Endothelial cell of umbilical vein (primary cell): Measurements from ENCODE around the gene CMTM8. TPM values are rescaled to one million over a fixed set of nuclear protein-coding genes. Genes with fewer than 3 reads are reported as not detected.

Experiments used
- BruUV-seq: library from RNA; stranded (reverse); fragments of 400-500 nt; replicated peaks from 2 replicates; lab custom pipeline; 2021; lab: Mats Ljungman, UMichigan
- CTCF ChIA-PET: fragments of 300-600, 350-600 bp; sonication (Branson Sonifier 250); formaldehyde crosslinking; loops from one replicate; lab custom pipeline; 2021; ENCODE audit warnings: antibody characterized with exemption, inconsistent platforms; lab: Charles Lee
- POLR2A ChIA-PET: fragments of 300-600, 350-600 bp; sonication (Branson Sonifier 250); formaldehyde crosslinking; loops from one replicate; lab custom pipeline; 2021; ENCODE audit warnings: antibody characterized with exemption, inconsistent platforms; lab: Charles Lee
- DNase-seq: peaks from one replicate; pipeline ENCODE4 v3.0.0-alpha.2; 2011; ENCODE audit warnings: low read depth, low spot score
- FAIRE-seq: peaks from 2 replicates; lab custom pipeline; 2011; peaks lifted over from hg19 to GRCh38; lab: Jason Lieb, UNC
- H2AFZ ChIP-seq: 2 replicates; pipeline ENCODE4 v1.6.0; 2012; ENCODE audit warnings: low read depth, low read length, control low read depth, inconsistent platforms
- H3K27ac ChIP-seq: 2 replicates; pipeline ENCODE4 v1.5.1; 2011; ENCODE audit warnings: low read depth, mild to moderate bottlenecking, control low read depth, low read length, moderate library complexity; ENCODE audit not compliant: insufficient read depth
- H3K27me3 ChIP-seq, 2 experiments: 2 replicates each; pipeline versions ENCODE4 v1.6.0 to v1.6.1; 2011; ENCODE audit warnings: low read length in 2 of 2, mixed read lengths in 1 of 2; ENCODE audit not compliant: control insufficient read depth in 2 of 2, insufficient read depth in 2 of 2
- H3K36me3 ChIP-seq, 2 experiments: 2 replicates in 1 of 2; 3 replicates in 1 of 2; pipeline ENCODE4 v1.5.1; 2011; ENCODE audit warnings: low read length in 2 of 2, mild to moderate bottlenecking in 1 of 2, moderate library complexity in 1 of 2; ENCODE audit not compliant: control insufficient read depth in 2 of 2, insufficient read depth in 2 of 2; ENCODE audit errors: extremely low read depth in 1 of 2
- H3K4me1 ChIP-seq: 3 replicates; pipeline ENCODE4 v1.5.1; 2011; ENCODE audit warnings: mild to moderate bottlenecking, low read length; ENCODE audit not compliant: control insufficient read depth, insufficient read depth; ENCODE audit errors: extremely low read depth
- H3K4me2 ChIP-seq: 2 replicates; pipeline ENCODE4 v1.6.1; 2011; ENCODE audit warnings: low read length, control low read depth, mixed read lengths; ENCODE audit not compliant: insufficient read depth
- H3K4me3 ChIP-seq, 3 experiments: fragments of 200-600 bp in 1 of 3; sonication (generic), shearing (Covaris generic) in 1 of 3; replicated peaks in 1 of 3; 2 replicates each; pipeline ENCODE4 v1.5.1; 2011 to 2016; ENCODE audit warnings: control low read depth in 3 of 3, low read length in 3 of 3, mild to moderate bottlenecking in 2 of 3, inconsistent platforms in 1 of 3, low read depth in 1 of 3, moderate library complexity in 1 of 3; ENCODE audit not compliant: insufficient read depth in 1 of 3
- H3K79me2 ChIP-seq: 2 replicates; pipeline ENCODE4 v1.6.0; 2012; ENCODE audit warnings: low read length, inconsistent platforms; ENCODE audit not compliant: control insufficient read depth, insufficient read depth
- H3K9ac ChIP-seq: replicated peaks from 2 replicates; pipeline ENCODE3; 2011; ENCODE audit warnings: low read length, control low read depth; ENCODE audit not compliant: insufficient read depth; ENCODE audit errors: extremely low read depth
- H3K9me1 ChIP-seq: replicated peaks from 3 replicates; pipeline ENCODE4 v1.6.0; 2011; ENCODE audit warnings: mild to moderate bottlenecking, low read length; ENCODE audit not compliant: control insufficient read depth, insufficient read depth; ENCODE audit errors: extremely low read depth
- H3K9me3 ChIP-seq: replicated peaks from 2 replicates; pipeline ENCODE4 v1.5.1; 2012; ENCODE audit warnings: low read length, inconsistent platforms; ENCODE audit not compliant: control insufficient read depth, insufficient read depth
- H4K20me1 ChIP-seq: replicated peaks from 2 replicates; pipeline ENCODE3; 2011; ENCODE audit warnings: mild to moderate bottlenecking, low read length; ENCODE audit not compliant: control insufficient read depth, insufficient read depth; ENCODE audit errors: extremely low read depth
- EZH2 ChIP-seq: IDR thresholded peaks from 2 replicates; pipeline ENCODE4 v1.6.1; 2012; ENCODE audit warnings: borderline replicate concordance, low read depth, mild to moderate bottlenecking, moderate library complexity, low read length, inconsistent platforms; ENCODE audit not compliant: severe bottlenecking
- FOS ChIP-seq: IDR thresholded peaks from 2 replicates; pipeline ENCODE4 v1.6.1; 2011; ENCODE audit warnings: mild to moderate bottlenecking, low read length, moderate library complexity, borderline replicate concordance; ENCODE audit not compliant: insufficient read depth
- GATA2 ChIP-seq: IDR thresholded peaks from 2 replicates; pipeline ENCODE4 v1.7.0; 2011; ENCODE audit warnings: low read depth, mild to moderate bottlenecking, moderate library complexity, mixed read lengths, low read length; ENCODE audit not compliant: insufficient read length, insufficient read depth
- JUN ChIP-seq: IDR thresholded peaks from 2 replicates; pipeline ENCODE4 v1.6.1; 2011; ENCODE audit warnings: borderline replicate concordance, low read depth; ENCODE audit not compliant: insufficient read length, insufficient read depth
- MYC ChIP-seq: IDR thresholded peaks from one replicate; pipeline ENCODE4 v1.6.1; 2011; ENCODE audit warnings: mild to moderate bottlenecking, low read depth, low read length
- POLR2A ChIP-seq: IDR thresholded peaks from 2 replicates; pipeline ENCODE4 v1.6.1; 2012; ENCODE audit warnings: low read depth, mild to moderate bottlenecking, control low read depth, low read length
- POLR2AphosphoS5 ChIP-seq: IDR thresholded peaks from 2 replicates; pipeline ENCODE4 v1.6.1; 2012; ENCODE audit warnings: low read depth, mild to moderate bottlenecking, control low read depth, low read length, moderate library complexity; ENCODE audit not compliant: insufficient read depth
- dilution Hi-C: fragments of 300-500 bp; cut with MboI; formaldehyde crosslinking; loops from one replicate; pipeline ENCODE4 v1.15.0; 2019; ENCODE audit warnings: low sequenced_read_pairs; ENCODE audit not compliant: extremely low pct_ligation_motif_present
- intact Hi-C: fragments of 100-400 bp; cut with micrococcal nuclease; formaldehyde crosslinking; loops from one replicate; pipeline ENCODE4 v1.10.0; 2022
- polyA plus RNA-seq, 4 experiments: library from polyadenylated mRNA; depleted of rRNA in 3 of 4; stranded (reverse) in 3 of 4; unstranded in 1 of 4; fragments of >200 nt; gene quantifications; 2 replicates each; pipeline versions ENCODE4 v1.2.1 to v1.2.3, GENCODE V29; 2011 to 2012; ENCODE audit warnings: missing spikeins in 1 of 4
- total RNA-seq: library from RNA; stranded (reverse); gene quantifications from 2 replicates; pipeline ENCODE4 v1.2.3, GENCODE V29; 2021
- TF ChIP-seq, protein P1 (sequence below), 2 donors: IDR thresholded peaks; 1 replicate in 1 of 2; 2 replicates in 1 of 2; pipeline ENCODE4 v1.5.1; 2011; ENCODE audit warnings: low read length in 2 of 2, mild to moderate bottlenecking in 2 of 2, moderate library complexity in 2 of 2, control low read depth in 1 of 2, inconsistent platforms in 1 of 2, low read depth in 1 of 2; ENCODE audit not compliant: insufficient read depth in 1 of 2; ENCODE audit errors: extremely low read depth in 1 of 2
- TF ChIP-seq, protein P2 (sequence below): IDR thresholded peaks from 2 replicates; pipeline ENCODE4 v1.6.1; 2011; ENCODE audit not compliant: insufficient read depth, insufficient read length

The CMTM8 gene
- total and polyA plus RNA-seq, 2 donors (not counting 3 experiments of a cell fraction or from before 2014, with no cell fraction given) = 7.3 to 11.9 TPM

DNA sequence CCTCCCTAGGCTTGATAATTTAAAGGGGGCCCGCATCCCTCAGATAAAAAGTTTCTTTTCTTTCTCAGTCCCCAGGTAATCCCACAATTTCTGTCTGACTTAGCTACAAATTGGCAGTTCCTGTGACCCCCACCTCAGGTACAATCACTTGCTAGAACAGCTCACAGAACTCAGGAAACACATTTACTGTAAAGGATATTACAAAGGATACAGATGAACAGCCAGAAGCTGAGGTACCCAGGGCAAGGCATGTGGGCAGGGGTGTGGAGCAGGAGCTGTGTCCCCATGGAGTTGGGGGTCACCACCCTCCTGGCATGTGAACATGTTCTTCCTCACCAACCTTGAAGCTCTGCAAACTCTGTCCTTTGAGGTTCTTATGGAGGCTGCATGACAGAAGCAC lies 73.8 kb downstream of the CMTM8 start:
- FAIRE-seq (no peak), DNase-seq (no peak)
- no peaks in the 10 kb centered on the region for H4K20me1 ChIP-seq
- ChIA-PET POLR2A (no interaction called here), CTCF (interaction anchor here (0.9 to 1.9 kb wide), 5 partner anchors 11 to 27 kb away, joined by 3 to 9 read pairs (median 3); no protein-coding TSS in a partner anchor)
- no TSS peak for BruUV-seq
- H3K27me3 ChIP-seq = no peaks in the 10 kb centered on the region
- H3K4me1 ChIP-seq = peaks cover 9% of the 10 kb centered on the region
- H3K36me3 ChIP-seq = no peaks in the 10 kb centered on the region
- no peaks in the 10 kb centered on the region for H3K9me1 ChIP-seq
- TF ChIP-seq, protein P1, sequence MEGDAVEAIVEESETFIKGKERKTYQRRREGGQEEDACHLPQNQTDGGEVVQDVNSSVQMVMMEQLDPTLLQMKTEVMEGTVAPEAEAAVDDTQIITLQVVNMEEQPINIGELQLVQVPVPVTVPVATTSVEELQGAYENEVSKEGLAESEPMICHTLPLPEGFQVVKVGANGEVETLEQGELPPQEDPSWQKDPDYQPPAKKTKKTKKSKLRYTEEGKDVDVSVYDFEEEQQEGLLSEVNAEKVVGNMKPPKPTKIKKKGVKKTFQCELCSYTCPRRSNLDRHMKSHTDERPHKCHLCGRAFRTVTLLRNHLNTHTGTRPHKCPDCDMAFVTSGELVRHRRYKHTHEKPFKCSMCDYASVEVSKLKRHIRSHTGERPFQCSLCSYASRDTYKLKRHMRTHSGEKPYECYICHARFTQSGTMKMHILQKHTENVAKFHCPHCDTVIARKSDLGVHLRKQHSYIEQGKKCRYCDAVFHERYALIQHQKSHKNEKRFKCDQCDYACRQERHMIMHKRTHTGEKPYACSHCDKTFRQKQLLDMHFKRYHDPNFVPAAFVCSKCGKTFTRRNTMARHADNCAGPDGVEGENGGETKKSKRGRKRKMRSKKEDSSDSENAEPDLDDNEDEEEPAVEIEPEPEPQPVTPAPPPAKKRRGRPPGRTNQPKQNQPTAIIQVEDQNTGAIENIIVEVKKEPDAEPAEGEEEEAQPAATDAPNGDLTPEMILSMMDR (IDR thresholded peaks at IDR 0.05; ENCODE audit: extremely low read depth in 1 of 2, insufficient read depth in 1 of 2, low read depth in 1 of 2, low read length in 2 of 2) = no peak
- TF ChIP-seq MYC = no peak
- TF ChIP-seq EZH2 = no peak
- no peak for TF ChIP-seq POLR2A
- TF ChIP-seq JUN = no peak
- no peak for TF ChIP-seq POLR2AphosphoS5
- TF ChIP-seq FOS = no peak
- TF ChIP-seq, protein P2, sequence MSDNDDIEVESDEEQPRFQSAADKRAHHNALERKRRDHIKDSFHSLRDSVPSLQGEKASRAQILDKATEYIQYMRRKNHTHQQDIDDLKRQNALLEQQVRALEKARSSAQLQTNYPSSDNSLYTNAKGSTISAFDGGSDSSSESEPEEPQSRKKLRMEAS = no peak
- TF ChIP-seq GATA2 = no peak
- no peaks in the 10 kb centered on the region for H3K79me2 ChIP-seq
- no peak overlapping the region for H3K4me2 ChIP-seq
- dilution Hi-C loops = no loop called here
- no peaks in the 10 kb centered on the region for H3K9me3 ChIP-seq
- H3K27ac ChIP-seq = no peak overlapping the region
- intact Hi-C loops = no loop called here
- H3K9ac ChIP-seq = no peak overlapping the region
- H2AFZ ChIP-seq = no peak overlapping the region
- H3K4me3 ChIP-seq = no peak overlapping the region
